Embryonic facial prominence (tissue), 1 donor: ENCODE measurements around the gene NEAT1.

Experiments
- DNase-seq: peaks from one replicate; pipeline ENCODE4 v3.0.0-alpha.2; 2016; ENCODE audit errors: extremely low spot score

Gene NEAT1

DNA sequence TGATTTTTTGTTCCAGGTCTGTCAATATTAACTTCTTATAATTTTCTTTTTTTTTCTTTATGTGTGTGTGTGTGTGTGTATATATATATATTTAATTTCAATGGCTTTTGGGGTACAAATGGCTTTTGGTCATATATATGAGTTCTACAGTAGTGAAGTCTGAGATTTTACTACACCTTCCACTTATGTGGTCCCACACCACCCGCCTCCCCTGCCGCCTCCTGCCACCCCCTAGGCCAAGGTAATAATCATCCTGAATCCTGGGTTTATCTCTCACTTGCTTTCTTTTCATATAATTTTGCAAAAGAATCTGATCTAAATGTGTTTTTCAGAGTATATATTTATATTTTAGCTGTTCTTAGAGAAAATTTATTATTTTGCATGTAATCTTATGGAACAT lies 11.1 kb downstream of the NEAT1 start:
- no peak for DNase-seq

DNA sequence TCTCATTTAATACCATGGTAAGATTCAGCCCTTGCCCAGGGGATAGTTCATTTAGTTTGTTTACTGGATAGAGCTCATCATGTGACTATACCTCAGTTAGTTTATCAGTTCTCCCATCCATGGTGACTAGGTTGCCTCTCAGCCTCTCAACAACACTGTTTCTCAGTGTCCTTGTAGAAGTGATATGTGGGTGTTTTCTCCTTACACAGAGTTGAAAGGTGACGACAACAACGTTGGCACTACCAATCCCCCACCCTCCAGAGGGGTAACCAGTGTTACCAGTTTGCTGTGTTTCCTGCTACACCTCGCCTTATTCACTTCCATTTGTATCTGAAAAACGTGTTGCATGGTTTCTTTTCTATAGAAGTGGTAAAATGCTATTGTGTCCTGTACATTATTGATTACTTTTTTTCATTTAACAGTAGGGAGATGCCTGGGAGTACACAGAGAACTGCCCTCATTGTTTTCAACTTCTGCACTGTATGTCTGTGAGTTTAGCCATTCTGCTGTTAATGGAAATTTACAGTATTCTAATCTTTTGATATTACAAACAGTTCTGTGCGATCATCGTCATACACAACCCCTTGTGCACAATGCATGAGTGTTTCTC lies 11.6 kb downstream of the NEAT1 start:
- DNase-seq = no peak

DNA sequence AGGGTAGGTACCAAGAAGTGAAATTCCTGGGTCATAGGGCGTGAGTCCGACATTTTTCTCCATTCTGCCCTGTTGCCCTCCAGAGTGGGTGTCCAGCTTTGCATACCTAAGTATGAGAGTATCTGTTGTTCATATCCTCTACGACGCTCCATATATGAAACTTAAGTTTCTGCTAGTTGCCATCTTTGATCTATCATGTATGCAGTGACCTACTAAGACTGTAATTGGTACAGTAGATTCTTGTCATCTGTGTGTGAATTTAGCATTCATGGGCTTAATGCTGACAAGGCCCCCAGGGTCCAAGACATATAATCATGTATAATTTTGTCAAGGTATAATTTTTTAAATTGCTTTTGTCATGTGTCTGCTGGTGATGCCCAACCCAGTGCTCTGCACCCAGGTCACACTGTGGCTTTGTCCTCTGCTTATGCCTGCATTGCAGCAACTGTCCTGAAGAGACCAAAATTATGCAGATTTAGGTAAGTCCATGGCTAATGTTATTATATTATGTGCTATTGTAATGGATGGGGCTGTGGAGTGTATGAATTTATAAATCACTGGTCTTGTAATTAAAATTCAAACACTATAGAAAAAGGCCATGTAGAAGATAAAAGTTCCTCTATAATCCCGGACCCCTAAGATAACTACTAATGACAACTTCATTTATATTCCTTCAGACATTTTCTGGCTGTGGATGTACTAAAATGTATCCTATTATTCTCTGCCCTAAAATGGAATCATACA lies 12.2 kb downstream of the NEAT1 start:
- DNase-seq = no peak

DNA sequence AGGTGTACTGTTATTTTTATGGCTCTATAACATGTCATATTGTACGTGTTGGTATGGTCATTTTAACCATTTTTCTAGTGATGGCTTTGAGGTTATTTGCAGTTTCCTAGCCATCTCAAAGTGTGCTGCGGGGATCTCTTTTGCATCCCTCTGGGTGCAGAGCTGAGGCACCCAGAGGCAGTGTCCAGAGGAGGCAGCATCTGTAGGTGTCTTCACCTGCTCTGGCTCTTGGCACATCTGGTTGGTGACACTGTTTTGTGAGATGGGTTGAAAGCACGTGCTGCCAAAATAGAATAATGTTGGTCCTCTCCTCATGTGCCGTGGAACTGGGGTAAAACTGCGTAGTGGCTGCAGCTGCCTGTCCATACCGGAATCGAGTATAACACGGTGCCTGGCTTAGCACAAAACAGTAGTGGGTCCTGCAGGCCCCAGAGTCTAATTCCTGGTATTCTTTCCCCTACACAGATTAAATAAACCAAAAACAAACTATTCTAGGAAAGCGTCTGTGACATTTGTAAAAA lies 12.9 kb downstream of the NEAT1 start:
- DNase-seq = no peak

DNA sequence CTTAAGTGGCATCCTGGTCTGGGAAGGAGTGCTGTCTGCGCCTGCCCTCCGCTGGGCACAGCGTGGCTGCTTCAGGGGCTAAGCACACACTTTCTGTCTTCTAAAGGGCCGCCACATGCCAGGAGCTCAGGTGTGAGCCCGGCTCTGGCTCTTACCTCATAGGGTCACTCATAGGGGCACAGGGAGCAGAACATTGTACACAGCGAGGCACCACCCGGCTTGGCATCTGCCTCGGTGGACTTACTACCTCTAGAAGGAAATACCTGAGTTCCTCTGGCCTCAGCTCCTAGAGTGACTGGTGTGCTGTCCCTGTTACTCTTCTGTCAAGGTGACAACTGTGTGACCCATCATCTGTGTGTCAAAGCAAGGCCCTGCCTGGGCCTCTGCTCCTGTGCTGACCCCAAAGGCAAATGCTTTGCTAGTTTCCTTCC lies 13.4 kb downstream of the NEAT1 start:
- DNase-seq = no peak

DNA sequence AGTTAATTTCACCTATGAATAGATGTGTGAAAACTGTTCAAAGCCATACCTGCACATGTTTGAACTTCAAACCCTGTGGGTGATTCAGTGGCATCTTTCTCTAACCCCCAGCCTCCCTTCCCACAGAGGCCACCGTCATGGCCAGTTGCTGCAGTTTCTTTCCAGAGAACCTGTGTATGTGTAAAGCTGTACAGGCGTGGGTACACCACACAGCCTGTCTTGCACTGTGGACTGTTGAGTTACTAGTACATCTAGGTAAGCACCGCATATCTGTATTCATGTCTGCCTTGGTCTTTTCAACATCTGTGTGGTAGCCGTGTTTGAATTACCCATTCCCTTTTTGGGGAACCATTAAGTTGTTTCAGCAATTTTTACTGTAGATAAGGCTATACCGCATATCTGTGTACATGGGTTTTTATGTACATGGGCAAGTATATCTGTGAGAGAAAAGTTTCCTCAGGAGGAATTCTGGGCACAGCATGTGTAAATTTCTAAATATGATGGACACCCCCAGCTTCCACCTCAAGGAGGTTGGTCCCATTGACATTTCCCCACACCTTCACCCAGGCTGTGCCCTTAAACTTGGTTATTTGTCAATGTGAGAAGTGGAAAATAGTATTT lies 13.9 kb downstream of the NEAT1 start:
- no peak for DNase-seq

DNA sequence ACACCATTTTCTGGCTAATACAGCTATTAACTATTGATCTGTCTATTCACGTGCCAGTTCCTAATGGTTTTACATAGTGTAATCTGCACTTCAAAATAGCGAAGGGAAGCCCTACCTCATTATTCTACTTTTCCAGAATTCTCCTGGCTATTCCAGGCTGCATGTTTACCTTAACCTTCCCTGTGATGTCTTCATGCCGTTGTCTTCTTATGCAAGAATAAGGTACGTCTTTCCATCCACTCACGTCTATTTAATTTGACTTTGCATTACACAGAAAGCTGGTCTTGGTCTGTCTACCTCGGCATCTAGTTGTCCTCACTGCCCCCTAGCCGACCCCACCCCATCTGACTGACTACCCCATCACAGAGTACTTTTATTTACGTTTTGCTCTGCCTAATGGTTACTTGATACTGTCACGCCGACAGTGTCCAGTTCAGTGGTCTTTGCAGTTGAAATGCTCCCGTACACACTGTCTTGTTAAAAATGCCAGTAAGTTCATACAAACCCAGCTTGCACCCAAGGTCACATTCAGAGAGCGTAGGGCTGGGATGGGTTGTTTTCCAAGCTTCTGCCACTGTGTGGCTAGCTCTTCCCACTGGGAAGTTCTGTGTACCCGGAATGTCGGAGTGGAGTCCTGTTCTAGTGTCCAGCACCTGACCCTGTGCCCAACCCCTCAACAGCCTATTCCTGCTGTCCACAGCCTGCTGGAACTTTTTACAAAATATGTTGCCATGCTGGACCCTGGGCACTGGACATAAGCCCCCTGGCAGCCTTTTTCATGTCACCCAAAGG lies 15.0 kb downstream of the NEAT1 start:
- no peak for DNase-seq

DNA sequence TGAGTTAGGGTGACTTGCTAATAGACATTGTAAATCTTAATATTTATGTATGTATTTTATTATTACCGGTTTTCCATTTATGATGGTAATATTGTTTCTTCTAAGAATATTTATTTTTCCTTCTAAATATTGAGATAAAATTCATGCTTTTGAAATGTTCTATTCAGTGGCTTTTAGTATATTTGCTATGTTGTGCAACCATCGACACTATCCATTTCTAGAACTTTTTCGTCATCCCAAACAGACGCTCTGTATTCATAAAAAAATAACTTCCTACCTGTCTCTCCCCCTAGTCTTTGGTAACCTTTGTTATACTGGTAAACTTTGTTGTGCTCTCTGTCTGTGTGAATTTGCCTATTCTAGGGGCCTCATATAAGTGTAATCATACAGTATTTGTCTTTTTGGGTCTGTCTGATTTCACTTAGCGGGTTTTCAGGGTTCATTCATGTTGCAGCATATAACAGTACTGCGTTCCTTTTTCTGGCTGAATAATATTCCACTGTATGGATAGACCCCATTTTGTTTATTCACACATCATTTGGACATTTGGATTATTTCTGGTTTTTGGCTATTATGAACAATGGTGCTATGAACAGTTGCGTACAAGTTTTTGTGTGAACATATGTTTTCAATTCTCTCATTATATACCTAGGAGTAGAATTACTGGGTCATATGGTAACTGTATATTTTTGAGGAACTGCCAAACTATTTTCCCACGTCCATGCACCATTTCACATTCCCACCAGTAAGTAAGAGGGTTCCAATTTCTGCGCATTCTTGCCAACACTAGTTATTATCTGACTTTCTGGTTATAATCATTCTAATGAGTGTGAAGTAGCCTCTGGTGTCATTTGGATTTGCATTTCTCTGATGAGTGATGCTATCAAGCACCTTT lies 15.9 kb downstream of the NEAT1 start:
- no peak for DNase-seq

DNA sequence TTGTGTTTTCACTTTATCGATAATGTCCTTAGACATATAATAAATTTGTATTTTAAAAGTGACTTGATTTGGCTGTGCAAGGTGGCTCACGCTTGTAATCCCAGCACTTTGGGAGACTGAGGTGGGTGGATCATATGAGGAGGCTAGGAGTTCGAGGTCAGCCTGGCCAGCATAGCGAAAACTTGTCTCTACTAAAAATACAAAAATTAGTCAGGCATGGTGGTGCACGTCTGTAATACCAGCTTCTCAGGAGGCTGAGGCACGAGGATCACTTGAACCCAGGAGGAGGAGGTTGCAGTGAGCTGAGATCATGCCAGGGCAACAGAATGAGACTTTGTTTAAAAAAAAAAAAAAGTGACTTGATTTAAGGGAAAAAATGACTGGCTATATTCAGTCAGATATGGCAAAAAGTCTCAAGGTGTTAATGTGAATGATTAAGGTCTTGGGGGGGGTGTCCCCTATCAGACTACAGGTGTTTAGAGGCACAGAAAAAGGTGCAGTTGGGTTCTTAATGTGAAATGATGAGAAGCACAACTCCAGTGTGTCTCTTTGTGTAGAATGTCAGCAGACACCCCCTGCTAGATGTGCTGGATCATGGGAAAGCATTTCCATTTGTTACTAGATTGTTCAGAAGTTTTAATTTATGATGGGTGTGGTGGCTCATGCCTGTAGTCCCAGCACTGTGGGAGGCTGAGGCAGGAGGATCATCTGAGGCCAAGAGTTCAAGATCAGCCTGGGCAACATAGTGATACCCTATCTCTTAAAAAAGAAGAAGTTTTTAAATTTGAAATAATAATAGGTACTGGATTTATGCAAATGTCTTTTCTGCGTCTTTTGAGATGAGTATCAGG lies 17.0 kb downstream of the NEAT1 start:
- no peak for DNase-seq

DNA sequence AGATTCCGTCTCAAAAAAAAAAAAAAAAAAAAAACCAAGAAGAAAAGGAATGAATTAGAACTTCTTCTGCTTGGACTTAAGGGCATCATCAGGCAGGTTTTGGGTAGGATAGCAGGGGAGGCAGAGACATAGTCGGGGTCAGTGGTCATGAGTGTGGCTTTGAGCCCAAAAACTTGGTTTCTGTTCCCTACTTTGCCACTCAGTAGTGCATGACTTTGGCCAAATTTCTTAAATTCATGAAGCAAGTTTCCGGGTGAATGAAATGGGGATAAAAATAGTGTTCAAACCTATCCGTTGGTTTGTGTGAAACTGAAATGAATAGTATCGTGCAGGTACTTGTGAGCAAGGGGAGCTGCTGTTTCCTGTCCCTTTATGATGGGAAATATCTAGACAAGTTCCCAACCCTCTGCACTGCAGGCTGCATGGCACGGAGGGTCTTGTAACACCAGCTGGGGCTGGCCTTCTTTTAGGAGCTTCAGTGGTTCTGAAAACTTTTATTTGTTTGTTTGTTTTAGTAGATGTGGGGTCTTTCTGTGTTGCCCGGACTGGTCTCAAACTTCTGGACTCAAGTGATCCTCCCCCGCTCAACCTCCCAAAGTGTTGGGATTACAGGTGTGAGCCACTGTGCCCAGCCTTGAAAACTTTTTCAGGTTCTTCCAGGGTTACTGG lies 18.4 kb downstream of the NEAT1 start:
- no peak for DNase-seq

DNA sequence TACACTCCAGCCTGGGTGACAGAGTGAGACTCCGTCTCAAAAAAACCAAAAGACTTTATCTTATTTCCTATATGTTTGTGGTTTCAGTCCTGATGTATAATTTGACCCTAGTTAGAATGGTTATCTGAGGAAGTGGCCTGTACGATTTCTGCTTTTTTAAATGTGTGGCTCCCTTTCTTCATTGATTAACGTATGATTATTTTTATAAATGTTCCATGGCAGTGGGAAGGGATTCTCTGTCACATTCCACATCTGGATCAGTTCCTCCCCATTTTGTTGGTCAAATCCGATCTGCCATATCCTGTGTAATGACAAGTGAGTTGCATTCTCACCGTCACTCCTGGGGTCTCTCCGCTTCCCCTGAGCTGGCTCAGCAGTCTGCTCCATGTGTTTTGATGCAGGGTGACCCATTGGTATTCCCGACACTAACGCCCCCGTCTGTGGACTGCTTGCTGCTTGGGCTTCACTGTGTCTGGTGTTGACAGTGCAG lies 20.3 kb downstream of the NEAT1 start:
- DNase-seq = no peak

DNA sequence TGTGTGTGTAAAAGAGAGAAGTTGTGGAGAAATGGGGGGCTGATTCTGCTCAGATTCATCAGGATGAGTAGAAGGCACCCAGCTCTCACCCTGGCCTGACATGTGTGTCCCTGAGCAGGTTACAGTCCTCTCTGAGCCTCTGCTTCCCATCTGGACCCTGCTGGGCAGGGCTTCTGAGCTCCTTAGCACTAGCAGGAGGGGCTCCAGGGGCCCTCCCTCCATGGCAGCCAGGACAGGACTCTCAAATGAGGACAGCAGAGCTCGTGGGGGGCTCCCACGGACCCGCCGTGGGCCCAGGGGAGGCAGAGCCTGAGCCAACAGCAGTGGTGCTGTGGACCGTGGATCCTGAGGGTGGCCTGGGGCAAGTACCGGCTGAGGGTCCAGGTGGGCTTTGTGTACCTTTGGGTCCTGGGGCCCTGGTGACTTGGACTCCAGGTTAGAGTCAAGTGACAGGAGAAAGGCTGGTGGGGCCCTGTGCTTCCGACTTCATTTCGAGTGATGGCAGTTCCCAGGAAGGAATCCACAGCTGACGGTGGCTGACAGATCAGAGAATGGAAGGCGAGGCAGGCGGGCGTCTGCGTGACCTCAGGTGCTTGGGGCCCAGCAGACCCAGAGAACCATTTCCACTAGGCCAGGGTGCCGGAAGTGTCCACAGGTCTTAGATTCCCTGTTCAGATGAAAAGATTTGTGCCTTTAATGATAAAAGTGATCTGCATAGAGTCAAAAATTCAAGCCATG lies 21.9 kb downstream of the NEAT1 start:
- DNase-seq = no peak

DNA sequence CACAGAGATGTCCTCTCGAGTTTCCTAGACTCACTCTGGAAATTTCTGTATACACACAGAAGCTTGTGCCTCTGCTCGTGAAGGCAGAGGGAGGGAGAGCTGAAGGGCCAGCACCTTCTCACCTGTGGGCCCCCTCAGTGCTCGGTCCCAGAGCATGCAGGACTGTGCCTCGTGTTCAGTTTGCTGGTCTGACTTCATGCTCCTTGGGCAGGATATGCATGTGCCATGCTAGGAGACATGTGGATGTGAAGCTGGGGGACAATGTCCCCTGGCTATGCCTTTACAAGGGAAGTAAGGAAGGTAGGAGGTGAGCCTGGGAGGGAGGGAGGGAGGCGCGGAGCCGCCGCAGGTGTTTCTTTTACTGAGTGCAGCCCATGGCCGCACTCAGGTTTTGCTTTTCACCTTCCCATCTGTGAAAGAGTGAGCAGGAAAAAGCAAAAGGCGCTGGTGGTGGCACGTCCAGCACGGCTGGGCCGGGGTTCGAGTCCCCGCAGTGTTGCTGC lies 22.6 kb downstream of the NEAT1 start:
- no peak for DNase-seq

DNA sequence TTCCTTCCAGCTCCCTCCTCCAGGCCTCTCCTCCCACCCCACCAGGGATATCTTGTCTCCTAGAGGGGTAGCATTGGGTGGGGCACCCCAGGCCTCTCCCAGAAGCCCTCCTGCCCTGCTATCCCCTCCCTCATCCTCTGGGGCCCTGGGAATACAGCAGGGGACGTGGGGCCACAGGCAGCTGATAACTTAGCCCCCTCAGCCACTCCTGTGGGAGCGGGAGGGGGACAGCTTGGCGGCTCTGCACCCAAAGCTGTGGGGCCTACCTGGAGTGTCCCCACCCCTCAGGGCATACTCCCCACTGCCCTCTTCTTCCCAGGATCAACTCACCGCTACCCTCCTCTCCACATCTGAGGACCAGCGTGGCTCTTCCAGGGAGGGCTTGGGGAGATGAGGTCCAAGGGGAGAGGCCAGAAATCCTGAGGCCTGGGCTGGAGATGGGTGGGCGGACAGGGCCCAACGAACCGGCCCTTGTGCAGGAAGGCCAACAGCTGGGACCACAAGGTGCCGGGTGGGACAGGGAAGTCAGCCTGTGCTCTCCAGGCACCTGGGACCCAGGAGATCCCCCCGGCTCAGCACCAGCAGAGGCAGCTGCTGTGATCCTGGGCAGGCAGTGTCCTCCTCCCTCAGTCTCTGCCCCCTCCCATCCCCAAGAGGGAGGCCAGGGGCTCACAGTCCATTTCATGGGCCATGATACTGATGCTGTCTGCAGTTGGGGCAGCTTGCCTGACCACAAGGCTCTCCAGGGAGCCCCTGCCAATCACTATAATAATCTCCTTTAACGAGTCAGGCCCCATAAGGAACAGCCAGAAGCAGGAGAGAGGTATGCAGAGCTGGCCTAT lies 23.2 kb downstream of the NEAT1 start:
- no peak for DNase-seq

DNA sequence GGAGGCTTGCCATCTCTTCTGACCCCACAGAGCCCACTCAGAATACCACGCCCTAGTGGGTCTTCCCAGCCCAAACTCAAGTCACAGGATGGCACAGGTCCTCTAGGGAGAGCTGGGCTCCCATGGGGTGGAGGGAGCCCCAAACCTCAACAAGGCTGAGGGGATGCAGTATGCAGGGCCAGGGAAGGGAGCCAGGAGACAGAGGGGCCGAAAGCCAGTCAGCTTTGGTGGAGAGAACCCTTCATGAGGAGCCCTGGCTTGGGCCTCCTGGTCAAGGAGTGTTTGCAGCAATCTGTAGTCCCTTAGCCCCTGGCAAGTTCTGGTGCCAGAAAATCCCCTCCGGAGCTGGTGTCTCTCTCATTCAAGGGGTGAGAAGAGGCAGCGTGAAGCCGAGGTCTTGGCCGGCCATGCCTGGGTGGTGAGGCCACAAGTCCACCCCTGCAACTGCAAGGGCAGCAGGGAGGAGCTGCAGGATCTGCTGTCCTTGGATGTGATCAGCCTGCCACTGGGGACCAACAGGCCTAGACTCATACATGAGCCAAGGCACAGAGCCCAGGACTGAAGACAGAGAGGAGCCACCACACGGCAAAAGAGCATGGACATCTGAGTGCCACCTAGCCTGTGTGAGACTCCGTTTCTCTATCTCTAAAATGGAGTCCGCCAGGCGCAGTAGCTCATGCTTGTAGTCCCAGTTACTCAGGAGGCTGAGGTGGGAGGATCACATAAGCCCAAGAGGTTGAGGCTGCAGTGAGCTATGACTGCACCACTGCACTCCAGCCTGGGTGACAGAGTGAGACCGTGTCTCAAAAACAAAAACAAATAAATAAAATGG lies 24.1 kb downstream of the NEAT1 start:
- DNase-seq = no peak

DNA sequence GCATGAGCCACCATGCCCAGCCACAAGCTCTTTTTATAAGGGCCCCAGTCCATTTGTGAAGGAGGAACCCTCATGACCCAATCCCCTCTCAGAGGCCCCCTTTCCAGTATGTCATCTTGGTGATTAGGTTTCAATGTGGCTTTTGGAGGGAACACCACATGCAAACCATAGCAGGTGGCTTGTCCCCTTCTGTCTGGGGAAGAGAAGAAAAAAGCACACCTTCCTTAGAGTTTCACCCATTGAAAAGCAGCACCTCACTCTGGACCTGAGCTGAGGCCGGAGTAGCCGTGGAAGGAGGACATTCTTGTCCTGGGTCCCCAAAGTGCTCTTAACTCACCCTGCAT lies 25.4 kb downstream of the NEAT1 start:
- no peak for DNase-seq
